Body of pancreas (tissue), 4 donors: ENCODE data around the gene LCOR. TPM values are rescaled to one million over a fixed set of nuclear protein-coding genes. Genes with fewer than 3 reads are reported as not detected.
"Not testable (repeated sequence)": the region's sequence is repeated elsewhere in the genome, so short reads cannot be mapped to it uniquely, and the experiment has no call there.

Experiments
- ATAC-seq: fragments of 150-250 bp; one replicate; pipeline ENCODE4 v1.9.1; 2016
- DNase-seq, 4 donors: peaks; one replicate each; pipeline ENCODE4 v3.0.0-alpha.2; 2019
- H3K27ac ChIP-seq, 4 donors: fragments of 200-600 bp; sonication (generic); 1 replicate in 3 of 4; 2 replicates in 1 of 4; pipeline versions ENCODE4 v1.5.1 to v1.6.1; 2016 to 2019; ENCODE audit warnings: mild to moderate bottlenecking in 1 of 4, mixed read lengths in 1 of 4, moderate library complexity in 1 of 4
- H3K27me3 ChIP-seq, 2 donors: fragments of 200-600 bp; sonication (generic); one replicate each; pipeline ENCODE4 v1.6.0; 2016; ENCODE audit warnings: mild to moderate bottlenecking in 1 of 2
- H3K36me3 ChIP-seq, 2 donors: fragments of 200-600 bp; sonication (generic); replicated peaks in 1 of 2; 2 replicates each; pipeline ENCODE4 v1.5.1; 2016; ENCODE audit warnings: low read depth in 2 of 2; ENCODE audit not compliant: insufficient read depth in 1 of 2
- H3K4me1 ChIP-seq: fragments of 200-600 bp; sonication (generic); one replicate; pipeline ENCODE4 v1.6.0; 2016
- H3K4me3 ChIP-seq, 2 donors: fragments of 200-600 bp; sonication (generic); 1 replicate in 1 of 2; 2 replicates in 1 of 2; pipeline ENCODE4 v1.5.1; 2016 to 2019
- H3K9me3 ChIP-seq, 3 donors: fragments of 200-600 bp; sonication (generic); 1 replicate in 2 of 3; 2 replicates in 1 of 3; pipeline ENCODE4 v1.5.1; 2016
- CTCF ChIP-seq, 7 experiments: fragments of 450-650 bp in 4 of 7; fragments of 200-600 bp in 3 of 7; sonication (generic) in 3 of 7; IDR thresholded peaks; one replicate each; pipeline ENCODE4 v1.5.1; 2016 to 2019; ENCODE audit warnings: antibody characterized with exemption in 7 of 7
- POLR2A ChIP-seq, 3 donors: fragments of 450-650 bp; IDR thresholded peaks; one replicate each; pipeline ENCODE4 v1.6.1; 2016; ENCODE audit warnings: antibody characterized with exemption in 3 of 3, mild to moderate bottlenecking in 2 of 3
- WGBS, 2 donors: methylation state at CpG; one replicate each; pipeline ENCODE4 v1.1.5; 2017; 5-methylcytosine and 5-hydroxymethylcytosine counted together
- intact Hi-C: fragments of 100-400 bp; cut with DNase I; formaldehyde crosslinking; loops from one replicate; pipeline ENCODE4 v1.15.1; 2023
- total RNA-seq, 2 donors: library from RNA; depleted of rRNA; stranded (reverse); fragments of >200 nt; gene quantifications; one replicate each; pipeline ENCODE4 v1.1.0, GENCODE V29; 2016

Gene LCOR
- total RNA-seq, 2 donors from 2014 or later: 34.5 to 35.3 TPM

GRCh38 chr10:96935810-96936209 lies 103.7 kb downstream of the LCOR start:
- no peaks in the 10 kb centered on the region for H3K9me3 ChIP-seq
- no peak for TF ChIP-seq POLR2A (IDR thresholded peaks at IDR 0.05)
- TF ChIP-seq CTCF (IDR thresholded peaks at IDR 0.05): no peak
- H3K4me3 ChIP-seq: no peak overlapping the region
- 91 to 93% methylated on average over 5 of the region's 5 CpGs for WGBS, 2 donors
- H3K36me3 ChIP-seq: no peaks in the 10 kb centered on the region
- no peaks in the 10 kb centered on the region for H3K27me3 ChIP-seq
- no peaks in the 10 kb centered on the region for H3K4me1 ChIP-seq
- intact Hi-C loops: no loop called here
- no peak overlapping the region for H3K27ac ChIP-seq
- no peak for ATAC-seq
- DNase-seq: no peak

DNA sequence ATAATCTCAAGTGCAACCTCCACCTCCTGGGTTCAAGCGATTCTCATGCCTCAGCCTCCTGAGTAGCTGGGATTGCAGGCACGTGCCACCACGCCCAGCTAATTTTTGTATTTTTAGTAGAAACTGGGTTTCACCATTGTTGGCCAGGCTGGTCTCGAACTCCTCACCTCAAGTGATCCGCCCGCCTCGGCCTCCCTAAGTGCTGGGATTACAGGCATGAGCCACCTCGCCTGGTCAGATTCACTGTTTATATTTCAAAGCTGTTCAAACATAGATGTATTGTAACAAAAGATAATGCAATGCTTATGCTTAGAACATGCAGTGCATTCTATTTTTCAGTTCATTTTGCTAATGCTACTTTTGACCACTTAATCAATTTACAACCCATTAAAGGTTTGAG lies 111.1 kb downstream of the LCOR start:
- H3K36me3 ChIP-seq, H3K4me1 ChIP-seq, H3K27me3 ChIP-seq, ATAC-seq, H3K9me3 ChIP-seq, intact Hi-C loops, H3K27ac ChIP-seq, H3K4me3 ChIP-seq, DNase-seq: not testable (repeated sequence)
- WGBS, 2 donors: 71 to 78% methylated on average over 8 of the region's 8 CpGs

DNA sequence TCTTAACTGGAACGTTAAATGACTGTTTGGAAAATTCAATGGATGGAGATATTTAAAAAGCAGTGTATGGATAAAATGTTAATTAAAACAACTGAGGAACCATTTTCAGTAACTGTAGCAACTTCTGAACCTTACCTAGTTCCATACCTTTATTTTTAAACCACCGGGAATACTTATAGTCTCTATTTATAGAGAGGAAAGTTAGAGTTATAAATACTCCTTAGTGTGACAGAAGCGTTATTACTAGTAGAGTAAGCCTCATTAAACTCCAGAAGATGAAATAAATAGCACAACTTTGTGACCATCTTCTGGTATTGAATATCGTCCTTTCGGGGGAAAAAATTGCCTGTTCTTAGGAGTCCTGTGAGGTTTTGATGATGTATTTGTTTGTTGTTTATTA lies 114.9 kb downstream of the LCOR start:
- peaks cover 10% of the 10 kb centered on the region for H3K4me1 ChIP-seq
- H3K27me3 ChIP-seq: no peaks in the 10 kb centered on the region
- H3K4me3 ChIP-seq: no peak overlapping the region
- WGBS, 2 donors: 92 to 95% methylated on average over 5 of the region's 5 CpGs
- H3K9me3 ChIP-seq: no peaks in the 10 kb centered on the region
- ATAC-seq (no peak), DNase-seq (no peak)
- TF ChIP-seq CTCF (IDR thresholded peaks at IDR 0.05) (no peak), POLR2A (IDR thresholded peaks at IDR 0.05) (no peak)
- peaks cover 0 to 4% of the 10 kb centered on the region in 2 donors for H3K36me3 ChIP-seq
- intact Hi-C loops: no loop called here
- H3K27ac ChIP-seq: no peak overlapping the region

- WGBS, 2 donors: 74 to 81% methylated on average over 5 of the region's 5 CpGs
- Histone ChIP-seq H3K9me3 (no peaks in the 10 kb centered on the region), H3K27me3 (no peaks in the 10 kb centered on the region), H3K27ac (no peak overlapping the region), H3K4me1 (peaks cover 4% of the 10 kb centered on the region), H3K36me3 (peaks cover 0 to 4% of the 10 kb centered on the region in 2 donors), H3K4me3 (no peak overlapping the region)
- intact Hi-C loops: no loop called here
- TF ChIP-seq CTCF (IDR thresholded peaks at IDR 0.05) (no peak), POLR2A (IDR thresholded peaks at IDR 0.05) (no peak)
- DNase-seq (no peak), ATAC-seq (no peak)
Measured at GRCh38 chr10:96949039-96949683, 117.1 kb downstream of the LCOR start.

DNA sequence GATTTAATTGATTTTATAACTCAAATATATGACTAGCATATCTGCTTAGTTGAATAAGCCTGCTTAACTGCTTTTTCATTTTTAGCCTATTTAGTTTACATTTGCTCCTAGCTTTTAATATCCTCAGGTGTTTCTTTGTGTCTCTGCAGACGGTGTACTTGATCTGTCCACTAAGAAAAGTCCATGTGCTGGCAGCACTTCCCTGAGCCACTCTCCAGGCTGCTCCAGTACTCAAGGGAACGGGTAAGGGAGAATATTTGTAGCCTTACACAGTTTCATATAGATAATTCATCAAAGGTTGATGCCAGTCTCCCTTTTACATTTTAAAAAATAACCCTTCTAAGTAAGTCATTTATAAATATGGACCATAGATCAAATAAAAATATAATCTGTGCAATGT lies 119.9 kb downstream of the LCOR start:
- Histone ChIP-seq H3K27me3 (no peaks in the 10 kb centered on the region), H3K36me3 (peaks cover 8 to 16% of the 10 kb centered on the region in 2 donors), H3K4me3 (no peak overlapping the region), H3K4me1 (peaks cover 4% of the 10 kb centered on the region), H3K27ac (no peak overlapping the region), H3K9me3 (no peaks in the 10 kb centered on the region)
- DNase-seq (no peak), ATAC-seq (no peak)
- TF ChIP-seq CTCF (IDR thresholded peaks at IDR 0.05) (no peak), POLR2A (IDR thresholded peaks at IDR 0.05) (no peak)
- WGBS, 2 donors: 97 to 100% methylated on average over 2 of the region's 2 CpGs
- intact Hi-C loops: no loop called here
